Astrocyte (in vitro differentiated cells and primary cell): ENCODE measurements around the gene VIPAS39. TPM values are rescaled to one million over a fixed set of nuclear protein-coding genes. Genes with fewer than 3 reads are reported as not detected.

Experiments used
- DNase-seq: peaks from one replicate; pipeline ENCODE4 v3.0.0-alpha.2; 2010; ENCODE audit warnings: low read depth
- FAIRE-seq: peaks from 2 replicates; lab custom pipeline; 2011; peaks lifted over from hg19 to GRCh38; lab: Jason Lieb, UNC
- H2AFZ ChIP-seq: 2 replicates; pipeline ENCODE4 v1.6.0; 2012; ENCODE audit warnings: low read depth, low read length, inconsistent platforms
- H3K27ac ChIP-seq: 2 replicates; pipeline ENCODE4 v1.5.1; 2011; ENCODE audit warnings: low read depth, low read length, inconsistent platforms
- H3K27me3 ChIP-seq: 2 replicates; pipeline ENCODE4 v1.6.0; 2011; ENCODE audit warnings: low read length, inconsistent platforms; ENCODE audit not compliant: insufficient read depth
- H3K36me3 ChIP-seq: 2 replicates; pipeline ENCODE4 v1.5.1; 2011; ENCODE audit warnings: low read length, inconsistent platforms; ENCODE audit not compliant: insufficient read depth
- H3K4me1 ChIP-seq: 2 replicates; pipeline ENCODE4 v1.5.1; 2011; ENCODE audit warnings: low read length, inconsistent platforms; ENCODE audit not compliant: insufficient read depth
- H3K4me2 ChIP-seq: 2 replicates; pipeline ENCODE4 v1.6.0; 2012; ENCODE audit warnings: low read length, inconsistent platforms
- H3K4me3 ChIP-seq: 2 replicates; pipeline ENCODE4 v1.5.1; 2011; ENCODE audit warnings: low read depth, mild to moderate bottlenecking, low read length, inconsistent platforms; ENCODE audit not compliant: insufficient read depth
- H3K79me2 ChIP-seq: 2 replicates; pipeline ENCODE4 v1.6.0; 2012; ENCODE audit warnings: mild to moderate bottlenecking, low read length, inconsistent platforms; ENCODE audit not compliant: insufficient read depth
- H3K9ac ChIP-seq: 2 replicates; pipeline ENCODE4 v1.6.0; 2012; ENCODE audit warnings: mild to moderate bottlenecking, low read length, inconsistent platforms
- H3K9me3 ChIP-seq: 2 replicates; pipeline ENCODE4 v1.5.1; 2012; ENCODE audit warnings: low read depth, mild to moderate bottlenecking, low read length, inconsistent platforms; ENCODE audit not compliant: insufficient read depth
- H4K20me1 ChIP-seq: 2 replicates; pipeline ENCODE4 v1.6.0; 2012; ENCODE audit warnings: low read length, inconsistent platforms; ENCODE audit not compliant: insufficient read depth
- H3K27ac Mint-ChIP-seq: one replicate; pipeline ENCODE4 v1.8.0; 2021; ENCODE audit warnings: mild to moderate bottlenecking, mixed read lengths; ENCODE audit not compliant: unreplicated experiment
- H3K27me3 Mint-ChIP-seq: one replicate; pipeline ENCODE4 v1.8.0; 2021; ENCODE audit warnings: low read depth, mixed read lengths; ENCODE audit not compliant: unreplicated experiment
- H3K36me3 Mint-ChIP-seq: one replicate; pipeline ENCODE4 v1.8.0; 2021; ENCODE audit warnings: low read depth, mixed read lengths; ENCODE audit not compliant: unreplicated experiment
- H3K4me1 Mint-ChIP-seq: one replicate; pipeline ENCODE4 v1.8.0; 2021; ENCODE audit warnings: low read depth, mixed read lengths; ENCODE audit not compliant: unreplicated experiment
- H3K4me3 Mint-ChIP-seq: one replicate; pipeline ENCODE4 v1.8.0; 2021; ENCODE audit warnings: mild to moderate bottlenecking, moderate library complexity, mixed read lengths; ENCODE audit not compliant: unreplicated experiment
- H3K9me3 Mint-ChIP-seq: one replicate; pipeline ENCODE4 v1.8.0; 2021; ENCODE audit warnings: mild to moderate bottlenecking, mixed read lengths; ENCODE audit not compliant: unreplicated experiment
- CTCF ChIP-seq: IDR thresholded peaks from 2 replicates; pipeline ENCODE4 v1.5.1; 2011; ENCODE audit warnings: low read depth, mild to moderate bottlenecking, inconsistent platforms, low read length, moderate library complexity; ENCODE audit not compliant: insufficient read depth
- EZH2 ChIP-seq: IDR thresholded peaks from 2 replicates; pipeline ENCODE4 v1.6.1; 2012; ENCODE audit warnings: mild to moderate bottlenecking, low read length, inconsistent platforms; ENCODE audit not compliant: insufficient read depth
- total RNA-seq: library from RNA; stranded (reverse); gene quantifications from 2 replicates; pipeline ENCODE4 v1.2.1, GENCODE V29; 2021

VIPAS39 gene
- total RNA-seq, 1 donor from 2014 or later, result 22.9 TPM

- no peak overlapping the region for H3K4me2 ChIP-seq
- TF ChIP-seq CTCF, result no peak
- TF ChIP-seq EZH2, result no peak
- no peak for FAIRE-seq
- no peaks in the 10 kb centered on the region for H3K36me3 ChIP-seq
- no peak for DNase-seq
- no peaks in the 10 kb centered on the region for H4K20me1 ChIP-seq
- peaks cover 27% of the 10 kb centered on the region for H3K27me3 Mint-ChIP-seq
- no peaks in the 10 kb centered on the region for H3K4me1 Mint-ChIP-seq
- H3K27ac ChIP-seq, result no peak overlapping the region
- H3K9me3 Mint-ChIP-seq, result no peaks in the 10 kb centered on the region
- no peak overlapping the region for H3K9ac ChIP-seq
- no peak overlapping the region for H3K27ac Mint-ChIP-seq
- H3K36me3 Mint-ChIP-seq, result peaks cover 1% of the 10 kb centered on the region
- H3K4me3 Mint-ChIP-seq, result no peak overlapping the region
- H3K79me2 ChIP-seq, result no peaks in the 10 kb centered on the region
- H2AFZ ChIP-seq, result no peak overlapping the region
- peaks cover 13% of the 10 kb centered on the region for H3K27me3 ChIP-seq
- H3K4me1 ChIP-seq, result no peaks in the 10 kb centered on the region
- no peak overlapping the region for H3K4me3 ChIP-seq
- H3K9me3 ChIP-seq, result no peaks in the 10 kb centered on the region
Measured at GRCh38 chr14:77475432-77476115, 18.2 kb upstream of the VIPAS39 start.

- Histone ChIP-seq H3K36me3 (peaks cover under 1% of the 10 kb centered on the region), H3K79me2 (no peaks in the 10 kb centered on the region), H3K4me2 (no peak overlapping the region), H3K27me3 (peaks cover 13% of the 10 kb centered on the region), H3K4me1 (no peaks in the 10 kb centered on the region), H2AFZ (no peak overlapping the region), H3K9ac (no peak overlapping the region), H3K27ac (no peak overlapping the region), H3K9me3 (no peaks in the 10 kb centered on the region), H3K4me3 (no peak overlapping the region), H4K20me1 (no peaks in the 10 kb centered on the region)
- Mint-ChIP-seq H3K4me1 (no peaks in the 10 kb centered on the region), H3K4me3 (peak overlapping the region; percentile 40), H3K27ac (no peak overlapping the region), H3K9me3 (no peaks in the 10 kb centered on the region), H3K36me3 (peaks cover 3% of the 10 kb centered on the region), H3K27me3 (peaks cover 27% of the 10 kb centered on the region)
- DNase-seq (no peak), FAIRE-seq (no peak)
- no peak for TF ChIP-seq EZH2
- no peak for TF ChIP-seq CTCF
Measured at GRCh38 chr14:77474479-77475177, 17.2 kb upstream of the VIPAS39 start.

DNA sequence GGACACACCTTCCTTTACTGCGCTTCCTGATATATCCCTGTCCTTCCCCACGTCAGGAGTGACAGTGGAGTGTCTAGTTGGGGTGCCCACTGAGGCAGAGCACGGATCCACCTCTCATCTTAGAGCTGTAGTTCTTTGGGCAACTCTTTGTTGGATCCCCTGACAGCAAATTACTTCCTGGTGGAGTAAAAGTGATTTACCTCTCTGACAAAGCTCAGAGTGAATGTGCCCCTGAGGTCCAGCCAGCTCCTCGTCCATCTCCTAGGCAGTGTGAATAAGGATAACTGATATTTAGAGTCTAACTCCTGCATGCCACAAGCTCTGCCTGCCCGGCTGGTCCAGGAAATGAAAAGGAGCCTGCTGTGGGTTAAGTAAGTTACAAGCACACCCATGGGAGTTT is 16.5 kb upstream of the VIPAS39 start:
- no peak overlapping the region for H3K4me3 ChIP-seq
- Mint-ChIP-seq H3K4me1 (no peaks in the 10 kb centered on the region), H3K9me3 (no peaks in the 10 kb centered on the region), H3K36me3 (peaks cover 8% of the 10 kb centered on the region), H3K4me3 (no peak overlapping the region), H3K27me3 (peaks cover 27% of the 10 kb centered on the region), H3K27ac (no peak overlapping the region)
- H3K4me1 ChIP-seq, result no peaks in the 10 kb centered on the region
- FAIRE-seq (no peak), DNase-seq (no peak)
- no peak overlapping the region for H2AFZ ChIP-seq
- no peak overlapping the region for H3K27ac ChIP-seq
- no peak overlapping the region for H3K4me2 ChIP-seq
- no peak overlapping the region for H3K9ac ChIP-seq
- peaks cover 13% of the 10 kb centered on the region for H3K27me3 ChIP-seq
- peaks cover 7% of the 10 kb centered on the region for H3K36me3 ChIP-seq
- H3K79me2 ChIP-seq, result no peaks in the 10 kb centered on the region
- H3K9me3 ChIP-seq, result no peaks in the 10 kb centered on the region
- no peak for TF ChIP-seq EZH2
- no peak for TF ChIP-seq CTCF
- H4K20me1 ChIP-seq, result no peaks in the 10 kb centered on the region
